HG03378 (cell line): ENCODE results near the gene FYTTD1.

Experiments used
- ATAC-seq: cut with Tn5 transposase; IDR thresholded peaks from one replicate; pipeline ENCODE4 v1.9.1; 2021; ENCODE audit warnings: mild to moderate bottlenecking, moderate library complexity; ENCODE audit not compliant: unreplicated experiment

Gene FYTTD1

GRCh38 chr3:197736491-197737318 lies 13.0 kb upstream of the FYTTD1 start, which contains the start of gene RUBCN:
Gene RUBCN (minus strand): TSS chr3:197736904. CDS start chr3:197736719, 185 bp downstream.
- ATAC-seq, result peak; percentile 67

- ATAC-seq, result no peak
Measured at GRCh38 chr3:197737319-197737649, 12.4 kb upstream of the FYTTD1 start.

- ATAC-seq, result no peak
Measured at GRCh38 chr3:197737749-197738462, 11.8 kb upstream of the FYTTD1 start.

- ATAC-seq, result no peak
Measured at GRCh38 chr3:197742787-197743186, 6.9 kb upstream of the FYTTD1 start.

GRCh38 chr3:197746209-197746608 lies 3.5 kb upstream of the FYTTD1 start:
- ATAC-seq, result no peak

- no peak for ATAC-seq
Measured at GRCh38 chr3:197746801-197747237, 2.9 kb upstream of the FYTTD1 start.

- ATAC-seq, result peak; percentile 18
Measured at GRCh38 chr3:197748597-197749314, 927 bp upstream of the FYTTD1 start.

GRCh38 chr3:197749315-197749600 lies 425 bp upstream of the FYTTD1 start:
- ATAC-seq, result peak; percentile 28

GRCh38 chr3:197750396-197750831 lies 731 bp downstream of the FYTTD1 start:
- no peak for ATAC-seq

- ATAC-seq, result no peak
Measured at GRCh38 chr3:197750858-197751737, 1.4 kb downstream of the FYTTD1 start.

GRCh38 chr3:197752107-197752506 lies 2.4 kb downstream of the FYTTD1 start:
- ATAC-seq, result no peak

GRCh38 chr3:197753263-197753662 lies 3.6 kb downstream of the FYTTD1 start:
- no peak for ATAC-seq

- no peak for ATAC-seq
Measured at GRCh38 chr3:197756704-197757103, 7.0 kb downstream of the FYTTD1 start.

GRCh38 chr3:197758512-197758911 lies 8.8 kb downstream of the FYTTD1 start:
- no peak for ATAC-seq

- ATAC-seq, result no peak
Measured at GRCh38 chr3:197761784-197762183, 12.1 kb downstream of the FYTTD1 start.

- ATAC-seq, result no peak
Measured at GRCh38 chr3:197775317-197775716, 25.6 kb downstream of the FYTTD1 start.

- ATAC-seq, result no peak
Measured at GRCh38 chr3:197782230-197782629, 32.5 kb downstream of the FYTTD1 start.

- ATAC-seq, result no peak
Measured at GRCh38 chr3:197784019-197784585, 34.4 kb downstream of the FYTTD1 start.

GRCh38 chr3:197787412-197787811 lies 37.7 kb downstream of the FYTTD1 start:
- no peak for ATAC-seq

GRCh38 chr3:197789309-197789708 lies 39.6 kb downstream of the FYTTD1 start:
- ATAC-seq, result no peak
